ENCODE measurements around the gene SOX18.

The SOX18 gene

DNA sequence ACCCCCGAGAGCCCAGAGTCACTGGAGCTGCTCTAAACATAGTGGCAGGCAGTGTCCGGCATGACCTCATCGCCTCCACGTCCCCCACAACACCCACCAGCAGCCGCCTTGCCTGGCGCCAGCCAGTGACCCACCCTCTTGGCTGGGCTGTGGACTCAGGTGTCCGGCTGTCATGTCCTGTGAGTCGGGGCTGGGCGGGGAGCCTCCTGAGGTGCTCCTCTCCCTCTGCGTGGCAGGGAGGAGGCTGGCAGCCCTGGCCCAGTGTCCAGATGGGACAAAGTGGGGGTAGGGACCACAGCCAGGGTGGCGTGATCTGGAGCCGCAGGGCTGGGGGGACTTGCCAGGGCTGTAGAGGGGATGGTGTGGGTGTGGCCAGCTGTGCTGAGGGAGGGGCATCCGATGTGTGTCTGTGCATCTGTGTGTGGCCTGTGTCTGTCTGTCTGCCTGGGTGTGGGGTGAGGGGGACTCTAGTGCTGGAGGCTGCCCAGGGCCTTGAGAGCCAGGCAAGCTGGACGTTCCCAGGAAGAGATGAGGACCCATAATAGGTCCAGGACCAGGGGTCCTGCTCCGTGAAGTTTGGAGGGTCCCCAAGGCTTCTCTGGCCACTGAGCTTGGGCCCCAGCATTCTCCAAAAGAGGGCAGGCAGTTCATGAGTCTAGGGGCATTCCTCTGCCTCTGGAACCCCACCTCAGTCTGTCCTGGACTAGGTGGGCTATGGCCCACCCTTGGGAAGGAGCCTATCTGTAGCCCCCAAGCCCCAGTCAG is 2.3 kb upstream of the SOX18 start:
- no peak for DNase-seq

DNA sequence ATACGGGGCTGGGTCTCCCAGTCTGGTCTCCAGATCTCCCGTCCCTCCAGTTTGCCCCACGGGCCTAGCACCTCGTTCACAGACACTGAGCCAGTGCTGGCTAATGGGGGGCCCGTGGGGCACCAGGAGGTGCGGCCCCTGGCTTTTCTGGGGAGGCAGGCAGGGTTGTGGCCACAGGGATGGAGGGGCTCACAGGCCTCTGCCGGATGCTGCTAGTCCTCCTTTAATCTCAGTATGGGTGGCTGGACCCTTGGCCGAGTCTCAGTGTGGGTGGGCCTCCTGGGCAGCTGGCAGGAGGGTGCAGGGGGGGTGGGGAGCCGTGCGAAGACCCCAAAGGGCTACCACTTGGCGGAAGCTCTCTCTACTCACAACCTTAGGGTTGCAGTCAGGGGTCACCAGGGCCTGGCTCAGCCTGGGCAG is 1.6 kb upstream of the SOX18 start:
- DNase-seq, result no peak

DNA sequence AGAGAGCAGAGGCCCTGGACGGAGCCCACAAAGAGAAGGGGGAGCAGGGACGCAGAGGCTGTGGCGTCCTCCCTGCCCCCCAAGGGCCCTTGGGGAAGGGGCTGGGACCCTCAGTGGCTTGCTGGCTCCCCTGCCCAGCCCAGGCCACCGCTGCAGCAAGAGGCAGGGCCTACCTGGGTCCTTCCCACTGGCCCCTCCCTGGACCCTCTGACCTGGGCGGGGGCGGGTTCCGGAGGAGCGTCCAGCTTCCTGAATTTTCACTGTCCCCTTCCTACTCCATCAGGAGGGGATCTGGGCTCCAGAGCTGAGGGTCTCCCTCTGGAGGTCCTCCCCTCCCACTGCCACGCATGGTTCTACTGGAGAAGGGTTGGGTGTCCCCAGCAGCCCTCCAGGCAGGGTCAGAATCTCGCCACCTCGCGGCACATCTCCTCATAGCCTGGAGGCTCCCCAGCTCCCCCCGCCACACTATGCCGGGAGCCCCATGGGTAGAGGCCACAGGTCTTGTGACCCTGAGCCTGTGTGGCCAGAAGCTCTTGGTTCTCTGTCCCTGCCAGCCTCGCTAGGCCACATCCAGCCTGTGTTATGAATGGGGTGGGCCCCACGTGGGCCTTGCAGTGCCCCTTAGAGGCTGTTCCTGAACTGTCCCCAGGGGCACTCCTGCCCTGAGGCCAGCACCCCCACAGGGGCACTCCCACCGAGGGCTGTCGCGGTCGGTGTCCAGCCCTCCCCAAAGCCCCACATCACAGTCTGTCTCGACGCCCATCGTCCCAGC is 1.0 kb upstream of the SOX18 start:
- DNase-seq, result no peak

DNA sequence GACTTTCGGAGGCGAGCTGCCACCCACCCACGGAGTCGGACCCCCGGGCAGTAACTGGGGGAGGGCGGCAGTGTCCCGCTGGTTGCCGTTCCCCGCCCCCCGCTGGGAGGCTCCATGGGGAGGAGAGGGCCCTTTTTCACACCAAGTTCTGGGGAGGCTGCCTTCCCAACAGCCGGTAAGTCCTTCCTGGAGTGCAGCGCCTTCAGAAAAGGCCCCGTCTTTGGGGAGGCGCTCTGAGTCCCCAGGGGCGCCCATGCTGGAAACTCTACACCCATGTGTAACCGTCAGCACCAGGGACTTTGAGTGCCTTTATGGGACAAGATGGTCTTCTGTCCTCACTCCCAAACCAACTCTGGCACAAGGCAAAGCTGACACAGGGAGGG is 430 bp upstream of the SOX18 start:
- no peak for DNase-seq

DNA sequence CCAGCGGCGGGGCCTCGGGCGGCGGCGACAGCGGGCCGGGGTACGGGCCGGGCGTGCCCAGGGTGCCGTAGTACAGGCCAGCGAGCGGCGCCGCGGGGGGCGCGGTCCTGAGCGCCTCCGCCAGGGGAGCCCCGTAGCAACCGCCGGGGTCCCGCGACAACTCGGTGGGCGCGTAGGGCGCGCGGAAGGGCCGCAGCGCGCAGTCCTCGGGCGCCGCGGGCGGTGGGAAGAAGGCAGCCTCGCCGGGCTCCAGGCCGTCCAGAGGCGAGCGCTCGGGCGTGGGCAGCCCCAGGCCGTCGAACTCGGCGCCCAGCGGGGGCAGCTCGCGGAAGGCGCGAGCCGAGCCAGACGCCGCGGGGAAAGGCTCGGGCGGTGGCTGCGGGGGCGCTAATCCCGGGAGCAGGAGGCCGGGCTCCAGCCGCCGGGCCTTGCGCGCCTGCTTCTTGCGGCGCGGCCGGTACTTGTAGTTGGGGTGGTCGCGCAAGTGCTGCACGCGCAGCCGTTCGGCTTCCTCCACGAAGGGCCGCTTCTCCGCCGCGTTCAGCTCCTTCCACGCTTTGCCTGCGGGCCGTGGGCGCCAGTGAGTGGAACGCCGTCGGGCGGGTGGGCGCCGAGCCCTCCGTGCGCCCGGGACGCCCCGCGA is 916 bp downstream of the SOX18 start:
- DNase-seq, result no peak

DNA sequence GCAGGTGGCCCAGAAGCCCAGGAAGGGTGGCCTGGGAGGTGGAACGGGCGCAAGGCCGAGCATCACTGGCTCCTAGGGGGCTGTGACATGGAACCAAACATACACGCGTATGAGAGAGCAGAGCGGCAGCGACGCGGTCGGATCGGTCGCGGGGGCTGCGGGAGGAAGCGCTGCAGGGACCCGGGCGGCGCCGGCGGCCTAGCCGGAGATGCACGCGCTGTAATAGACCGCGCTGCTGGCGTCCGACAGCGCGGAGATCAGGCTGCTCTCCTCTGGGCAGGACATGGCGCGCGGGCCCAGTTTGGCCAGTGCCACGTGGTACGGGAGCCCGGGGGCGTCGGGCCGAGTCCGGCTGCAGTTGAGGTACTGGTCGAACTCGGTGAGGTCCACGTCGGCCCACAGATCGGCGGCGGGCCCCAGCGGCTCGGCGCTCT is 1.5 kb downstream of the SOX18 start:
- DNase-seq, result no peak

DNA sequence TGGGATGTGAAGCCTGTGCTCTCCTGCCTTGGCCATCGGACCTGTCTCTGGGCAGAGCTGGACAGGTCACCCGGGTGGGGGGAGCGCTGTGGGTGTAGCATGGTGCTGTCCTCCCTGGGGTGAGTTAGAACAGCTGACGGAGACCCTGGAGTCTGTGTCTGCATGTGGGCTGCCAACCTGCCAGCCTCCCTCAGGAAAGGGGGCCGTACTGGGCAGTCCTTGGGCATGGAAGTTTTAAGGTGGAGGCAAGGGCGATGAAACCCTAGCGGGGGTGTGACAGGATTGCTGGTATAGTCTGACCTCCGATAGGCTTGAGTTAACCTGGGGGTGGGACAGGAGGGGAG is 2.4 kb downstream of the SOX18 start:
- DNase-seq, result no peak

DNA sequence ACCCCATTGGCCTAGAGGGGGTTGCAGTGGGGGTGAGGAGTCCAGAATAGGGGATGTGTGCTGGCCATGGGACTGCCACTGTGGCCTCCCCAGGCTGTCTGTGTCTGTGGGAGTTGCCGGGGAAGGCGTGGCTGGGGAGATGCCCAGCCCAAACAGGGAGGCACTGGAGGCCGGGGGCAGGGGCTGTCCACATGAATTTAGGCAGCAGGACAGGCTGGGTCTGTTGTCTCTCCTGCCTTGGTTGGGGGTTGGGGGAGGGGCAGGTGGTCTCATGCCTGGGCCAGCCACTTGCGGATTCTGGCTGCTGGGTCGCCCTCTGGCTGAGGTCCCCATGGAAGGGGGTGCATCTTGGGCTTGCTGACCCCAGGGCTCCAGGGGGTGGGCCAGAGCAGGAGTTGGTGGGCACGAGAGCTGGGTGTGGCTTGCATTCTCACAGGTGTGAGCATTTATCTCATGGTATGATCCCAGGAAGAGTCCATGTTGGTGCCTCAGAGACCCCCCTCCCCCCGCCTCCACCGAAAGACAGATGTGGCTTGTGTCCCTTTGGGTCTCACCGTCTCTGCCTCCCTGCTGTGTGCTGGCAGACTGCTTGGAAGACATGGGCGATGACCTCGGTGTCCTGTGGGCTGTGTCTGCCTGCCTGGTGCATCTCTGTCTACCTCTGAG is 4.0 kb downstream of the SOX18 start:
- no peak for DNase-seq

DNA sequence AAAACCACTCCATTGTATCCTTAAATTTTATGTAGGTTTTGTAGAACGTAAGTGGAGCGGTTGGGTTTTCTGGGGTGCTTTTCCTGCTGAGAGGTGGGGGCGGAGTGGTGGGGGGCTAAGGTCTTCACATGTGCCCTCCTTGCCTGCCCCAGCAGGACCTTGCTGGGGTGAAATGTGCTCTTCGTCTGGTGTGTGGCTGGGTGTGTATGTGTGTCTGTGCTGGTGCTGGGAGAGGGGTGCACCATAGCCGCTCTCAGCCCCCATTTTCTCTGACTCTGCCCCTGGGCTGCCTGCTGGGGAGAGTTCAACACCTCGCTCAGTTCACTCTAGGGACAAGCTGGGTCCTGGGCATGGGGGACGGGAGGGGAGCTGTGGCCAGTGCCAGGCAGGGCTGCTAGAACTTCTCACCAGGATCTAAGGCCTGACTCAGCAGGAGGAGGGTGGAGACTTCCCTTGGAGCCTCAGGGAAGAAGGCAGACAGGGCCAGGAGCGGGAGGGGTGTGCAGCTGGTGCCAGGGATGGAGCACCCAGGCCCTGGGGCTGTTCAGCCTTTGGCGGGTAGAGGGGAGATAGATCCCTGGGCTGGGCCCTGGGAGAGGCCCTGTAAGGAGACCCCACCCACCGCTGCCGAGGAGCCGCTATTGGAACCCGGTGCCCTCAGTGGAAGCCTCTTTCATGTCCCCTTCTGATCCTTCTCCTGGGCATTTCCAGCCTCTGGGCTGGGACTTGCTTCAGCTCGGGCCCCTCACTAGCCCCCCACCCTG is 4.8 kb downstream of the SOX18 start:
- DNase-seq, result no peak

DNA sequence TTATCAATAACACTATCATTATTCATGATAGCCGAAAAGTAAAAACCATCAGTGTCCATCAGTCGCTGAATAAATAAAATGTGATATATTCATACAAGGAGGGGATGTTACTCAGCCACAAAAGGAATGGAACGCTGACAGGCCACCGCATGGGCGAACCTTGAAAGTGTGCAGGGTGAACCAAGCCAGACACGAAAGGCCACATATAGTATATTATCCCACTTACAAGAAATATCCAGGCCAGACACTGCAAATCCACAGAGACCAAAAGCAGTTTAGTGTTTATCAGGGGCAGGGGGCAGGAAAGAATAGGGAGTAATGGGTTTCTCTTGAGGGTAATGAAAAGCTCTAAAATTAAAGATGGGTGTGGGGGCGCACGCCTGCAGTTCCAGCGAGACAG is 5.7 kb downstream of the SOX18 start:
- no peak for DNase-seq

DNA sequence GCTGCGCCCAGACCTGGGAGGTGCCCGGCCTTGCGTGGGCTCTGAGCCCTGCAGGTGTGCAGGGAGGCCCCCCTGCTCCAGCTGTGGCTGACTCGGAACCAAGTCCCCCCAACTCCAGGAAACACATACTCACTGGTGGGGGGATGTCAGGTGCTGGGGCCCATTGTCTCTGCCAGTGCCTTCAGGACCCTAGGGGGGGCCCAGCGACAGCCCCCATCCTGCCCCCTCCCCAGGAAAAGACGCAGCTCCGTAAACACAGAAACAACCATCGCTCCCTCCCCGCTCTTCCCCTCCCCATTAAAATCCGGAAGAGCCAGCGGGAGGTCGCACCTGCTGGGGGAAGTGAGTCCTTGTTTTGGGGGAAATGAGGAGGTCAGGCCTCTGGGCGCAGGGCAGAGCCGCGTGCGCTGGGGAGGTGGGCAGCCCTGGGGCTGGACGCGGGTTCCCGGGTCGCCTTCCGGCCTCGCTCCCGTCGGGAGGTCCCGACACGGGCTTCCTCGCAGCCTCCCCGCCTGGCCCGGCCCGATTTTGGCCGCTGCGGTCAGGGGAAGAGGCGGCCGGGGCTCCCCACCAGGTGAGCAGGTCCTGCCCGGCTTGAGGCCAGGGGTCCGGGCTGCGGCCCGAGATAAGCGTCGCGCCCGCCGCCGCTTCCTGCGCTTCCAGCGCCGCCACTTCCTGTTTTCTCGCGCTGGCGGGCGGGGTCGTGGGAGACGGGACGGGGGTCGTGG is 7.2 kb downstream of the SOX18 start:
- no peak for DNase-seq

DNA sequence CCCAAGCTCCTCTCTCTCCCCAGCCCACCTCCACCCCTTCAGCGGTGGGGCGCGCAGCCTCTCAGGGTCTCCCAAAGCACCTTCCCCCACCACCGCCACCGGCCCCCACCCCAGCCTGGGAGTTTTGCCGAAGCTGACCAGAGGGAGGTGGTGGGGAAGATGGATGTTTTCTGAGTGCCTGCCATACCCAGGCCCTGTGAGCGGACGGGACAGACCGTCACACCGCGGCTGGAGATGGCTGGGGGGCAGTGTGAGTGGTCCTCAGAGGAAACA is 7.7 kb downstream of the SOX18 start:
- no peak for DNase-seq

DNA sequence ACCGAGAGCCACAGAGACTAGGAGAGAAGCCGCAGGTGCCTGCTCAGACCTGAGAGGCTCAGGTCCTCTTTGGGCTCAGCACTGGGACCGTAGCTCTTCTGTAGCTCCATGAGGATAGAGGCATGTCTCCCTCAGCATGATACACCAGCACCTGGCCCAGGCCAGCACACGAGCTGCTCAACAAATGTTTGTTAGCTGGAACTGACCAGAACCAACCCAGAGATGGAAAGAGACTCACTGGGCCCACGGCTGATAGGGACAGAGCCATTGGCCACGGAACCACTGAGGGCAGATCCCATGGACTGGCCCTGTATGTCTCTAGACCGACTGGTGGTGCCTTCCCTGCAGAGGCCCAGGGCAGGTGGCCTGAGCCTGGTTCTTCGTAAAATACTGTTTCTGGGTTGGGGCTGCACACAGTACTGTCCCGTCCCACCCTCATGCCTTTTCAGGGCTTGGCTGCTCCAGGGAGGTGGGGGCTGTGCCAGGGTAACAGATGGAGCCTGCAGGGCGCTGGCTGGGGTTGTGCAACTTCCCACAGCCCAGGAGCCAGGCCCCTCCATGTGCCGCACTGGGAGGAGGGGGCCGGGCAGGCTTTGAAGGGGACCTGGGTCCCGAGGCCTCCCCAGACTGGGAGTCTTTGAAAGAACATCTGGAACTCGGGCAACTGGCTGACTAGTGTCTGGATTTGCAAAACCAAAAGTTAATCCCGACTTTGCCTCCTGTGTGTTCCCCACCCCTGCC is 8.2 kb downstream of the SOX18 start:
- DNase-seq, result no peak

DNA sequence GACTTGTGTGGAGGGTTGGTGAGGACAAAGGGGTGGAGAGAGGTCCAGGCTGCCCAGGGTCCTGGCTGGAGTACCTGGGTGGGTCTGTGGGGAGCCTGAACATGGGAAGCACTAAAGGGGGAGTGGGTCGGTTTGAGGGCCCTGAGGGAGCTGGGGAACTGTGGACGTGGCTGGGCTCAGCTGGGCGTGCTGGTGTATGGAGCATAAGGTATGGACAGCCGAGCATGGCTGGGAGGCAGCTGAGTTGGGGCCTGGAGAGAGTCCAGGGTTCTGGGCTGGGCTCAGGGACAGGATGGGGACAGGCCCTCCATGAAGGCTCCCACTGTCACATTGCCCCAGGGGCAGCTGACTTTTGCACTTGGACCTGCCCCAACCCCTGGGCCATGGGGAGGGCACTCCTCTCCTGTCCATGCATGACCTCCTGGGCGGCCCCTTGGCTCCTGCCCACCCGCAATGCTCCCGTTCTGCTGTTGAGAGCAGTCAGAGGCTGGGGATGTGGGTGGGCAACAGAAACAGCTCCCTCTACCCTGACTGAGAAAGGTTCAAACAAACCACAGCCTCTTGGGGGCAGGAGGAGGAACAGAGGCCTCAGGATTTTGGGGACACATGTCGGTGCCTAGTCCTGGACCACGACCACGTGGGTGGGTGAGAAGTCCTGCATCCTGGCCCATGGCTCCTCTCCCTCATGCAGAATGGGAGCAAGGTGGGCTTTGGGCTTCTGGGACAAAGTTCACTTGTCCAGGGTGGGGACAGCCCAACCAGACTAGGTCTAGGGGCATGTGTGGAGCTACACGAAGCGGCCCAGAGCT is 9.0 kb downstream of the SOX18 start:
- no peak for DNase-seq

DNA sequence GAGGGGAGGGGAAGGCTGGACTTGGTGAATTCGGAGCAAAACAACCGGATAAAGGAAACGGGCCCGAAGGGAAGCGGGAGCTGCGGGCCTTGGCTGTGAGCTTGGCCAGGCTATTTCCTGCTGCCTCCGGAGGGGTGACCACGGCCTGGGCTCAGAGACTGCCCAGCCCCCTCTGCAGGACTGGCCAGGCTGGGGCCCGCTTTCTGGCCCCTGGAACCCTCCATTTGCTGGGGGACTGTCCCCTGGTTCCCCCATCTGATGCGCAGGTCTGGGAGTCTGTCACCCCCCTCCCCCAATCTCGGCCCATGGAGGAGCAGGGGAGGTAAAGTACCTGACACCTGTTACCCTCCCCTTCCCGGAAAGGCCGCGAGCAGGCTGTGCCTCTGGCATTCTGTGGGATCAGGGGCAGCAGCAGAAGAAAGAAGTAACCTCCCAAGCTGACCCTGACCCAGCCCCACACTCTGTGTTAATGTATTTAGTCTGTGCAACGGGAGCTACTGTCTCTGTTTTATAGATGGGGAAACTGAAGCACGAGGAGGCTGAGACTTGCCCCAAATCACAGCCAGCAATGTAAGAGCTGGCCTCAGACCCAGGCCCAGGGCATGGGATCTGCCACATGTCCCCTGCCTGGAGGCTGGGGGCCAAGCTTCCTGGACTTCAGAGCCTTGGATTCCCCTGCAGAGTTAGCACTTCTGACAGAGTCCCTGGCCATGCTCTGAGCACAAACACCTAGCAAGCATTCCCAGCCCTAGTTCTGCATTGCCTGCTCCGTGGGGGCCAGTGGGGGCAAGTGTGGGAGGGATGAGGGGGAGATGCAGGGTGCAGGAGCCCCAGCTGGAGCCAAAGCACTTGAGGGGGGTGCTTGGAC is 9.9 kb downstream of the SOX18 start:
- no peak for DNase-seq

DNA sequence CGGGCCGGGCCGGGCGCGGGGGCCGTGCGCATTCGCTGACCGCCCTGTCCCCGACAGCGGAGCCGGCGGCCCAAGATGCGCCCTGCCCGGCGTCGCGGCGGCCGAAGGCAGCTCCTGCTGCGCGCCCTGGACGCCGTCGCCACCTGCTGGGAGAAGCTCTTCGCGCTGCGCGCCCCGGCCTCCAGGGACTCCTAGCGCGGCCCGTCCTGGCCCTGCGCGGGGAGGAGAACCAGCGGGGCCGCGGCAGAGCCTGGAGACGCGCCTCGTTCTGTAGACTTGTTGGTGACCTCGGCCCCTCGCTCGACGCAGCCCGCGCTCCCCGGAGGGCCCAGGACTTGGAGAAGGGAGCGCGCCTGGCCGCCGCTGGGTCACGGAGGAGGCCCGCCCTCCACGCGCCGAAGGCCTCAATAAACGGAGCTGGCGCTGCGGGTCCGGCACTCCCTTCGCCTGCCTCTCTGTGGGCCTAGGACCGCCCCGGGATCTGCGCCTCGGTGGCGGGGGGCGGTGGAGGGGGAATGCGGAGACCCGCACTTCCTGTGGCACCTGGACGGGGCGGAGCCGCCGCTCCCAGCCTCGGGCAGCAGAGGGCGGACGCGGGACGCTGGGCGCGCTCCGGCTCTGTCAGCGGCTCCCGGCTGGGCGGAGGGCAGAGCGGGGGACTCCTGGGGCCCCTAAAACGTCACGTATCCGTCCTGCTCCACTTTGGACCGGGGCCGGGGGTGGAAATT is 10.7 kb downstream of the SOX18 start:
- DNase-seq, result peak; percentile 49

DNA sequence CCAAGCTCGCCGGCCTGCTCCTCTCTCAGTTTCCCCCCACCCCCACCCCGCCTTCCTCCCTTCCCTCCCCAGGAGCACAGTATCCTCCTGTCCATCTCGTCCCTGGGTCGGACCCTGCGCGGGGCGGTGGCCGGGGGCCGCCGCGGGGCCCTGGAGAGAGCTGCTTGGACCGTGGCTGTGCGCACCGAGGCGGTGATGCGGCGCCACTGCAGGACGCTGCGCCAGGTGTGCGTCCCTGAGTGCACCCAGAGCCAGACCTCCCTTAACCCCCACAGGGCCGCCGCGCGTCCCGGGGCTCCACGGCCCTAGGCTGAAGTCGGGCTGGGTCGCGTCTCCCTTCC is 11.2 kb downstream of the SOX18 start:
- no peak for DNase-seq

DNA sequence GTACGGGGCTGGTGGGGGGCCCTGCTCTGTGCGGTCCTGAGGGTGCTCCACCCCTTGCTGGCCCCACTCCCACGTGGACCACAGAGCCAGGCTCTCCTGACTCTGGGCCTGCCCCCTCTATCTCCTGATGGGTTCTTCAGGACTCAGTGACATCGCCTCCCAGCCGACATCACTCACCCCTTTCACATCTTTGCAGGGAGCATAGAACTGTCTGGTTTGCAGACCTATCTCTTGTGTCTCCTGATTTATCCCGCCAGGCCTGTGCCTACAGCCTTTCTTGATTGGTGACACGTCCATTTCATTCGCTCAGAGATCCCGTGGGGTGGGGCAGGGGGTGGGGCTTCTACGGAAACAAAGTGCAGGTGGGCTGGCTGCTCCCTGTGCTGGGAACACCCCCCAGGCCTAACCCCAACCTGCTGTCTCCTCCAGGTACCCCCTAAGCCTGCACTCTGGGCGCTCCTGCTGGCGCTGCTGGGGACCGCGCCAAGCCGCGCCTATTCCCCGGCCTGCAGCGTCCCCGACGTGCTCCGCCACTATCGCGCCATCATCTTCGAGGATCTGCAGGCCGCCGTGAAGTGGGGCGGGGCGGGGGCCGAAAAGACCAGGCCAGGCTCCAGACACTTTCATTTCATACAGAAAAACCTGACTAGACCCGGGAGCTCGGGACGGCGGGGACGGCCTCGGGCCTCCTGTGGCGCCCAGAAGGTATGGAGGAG is 11.8 kb downstream of the SOX18 start:
- DNase-seq, result no peak

DNA sequence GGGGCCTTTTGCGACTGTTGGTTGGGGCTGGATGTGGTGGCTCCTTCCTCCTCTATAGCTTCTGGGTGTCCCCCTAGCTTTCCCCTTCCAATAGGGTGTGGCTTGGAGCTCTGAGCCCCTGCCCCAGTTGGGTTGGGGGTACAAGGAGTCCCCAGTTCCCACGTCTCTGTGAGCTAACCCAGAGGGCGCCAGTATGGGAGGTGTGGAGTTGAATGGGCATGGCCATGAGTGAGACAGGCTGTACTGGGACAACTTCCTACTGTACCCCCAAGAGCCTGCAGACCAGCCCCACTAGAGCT is 12.3 kb downstream of the SOX18 start:
- no peak for DNase-seq
